Head of caudate nucleus (tissue), 42 donors: ENCODE data around the gene COA8.
"Not testable (repeated sequence)": the region's sequence is repeated elsewhere in the genome, so short reads cannot be mapped to it uniquely, and the experiment has no call there.

Source experiments
- DNase-seq, 42 donors: peaks; one replicate each; pipeline versions ENCODE4 v3.0.0 to v3.0.0-alpha.2; 2020 to 2021; ENCODE audit warnings: mixed read lengths in 7 of 42
- intact Hi-C: fragments of 100-400 bp; cut with DNase I; formaldehyde crosslinking; loops from one replicate; pipeline ENCODE4 v1.15.0; 2022

Gene COA8

GRCh38 chr14:103524002-103524935 is 38.5 kb upstream of the COA8 start:
- DNase-seq: peak in 2 of 42 donors; percentile 9 to 17
- intact Hi-C loops: no loop called here

GRCh38 chr14:103525430-103526246 is 37.1 kb upstream of the COA8 start:
- peak in 1 of 42 donors; percentile 17 for DNase-seq
- intact Hi-C loops: not testable (repeated sequence)

GRCh38 chr14:103526247-103526913 is 36.4 kb upstream of the COA8 start:
- intact Hi-C loops: no loop called here
- DNase-seq: peak in 1 of 42 donors; percentile 17

GRCh38 chr14:103526914-103527248 is 35.9 kb upstream of the COA8 start:
- no peak for DNase-seq
- intact Hi-C loops: no loop called here

- intact Hi-C loops: no loop called here
Measured at GRCh38 chr14:103527408-103528145, 35.2 kb upstream of the COA8 start.

GRCh38 chr14:103528146-103528586 is 34.6 kb upstream of the COA8 start:
- intact Hi-C loops: no loop called here
- peak in 25 of 42 donors; percentile 39 to 81 (median 66) for DNase-seq

More at GRCh38 chr14:103527408-103528145, 35.2 kb upstream of the COA8 start:
- DNase-seq: peak in 2 of 42 donors; percentile 18 to 32

GRCh38 chr14:103528587-103529382 is 34.0 kb upstream of the COA8 start, which contains the start of gene TRMT61A:
Gene TRMT61A, plus strand, starts transcription at chr14:103529196. Its CDS starts 783 bp downstream, at chr14:103529979.
- intact Hi-C loops: no loop called here
- DNase-seq: peak; percentile 77 to 95 (median 87)

- peak in 3 of 42 donors; percentile 6 to 41 (median 28) for DNase-seq
- intact Hi-C loops: no loop called here
Measured at GRCh38 chr14:103529383-103530365, 33.1 kb upstream of the COA8 start.

- intact Hi-C loops: no loop called here
- DNase-seq: no peak
Measured at GRCh38 chr14:103530390-103530789, 32.4 kb upstream of the COA8 start.

- intact Hi-C loops: no loop called here
- no peak for DNase-seq
Measured at GRCh38 chr14:103530831-103531230, 31.9 kb upstream of the COA8 start.

GRCh38 chr14:103531421-103532215 is 31.1 kb upstream of the COA8 start:
- DNase-seq: no peak
- intact Hi-C loops: no loop called here

- DNase-seq: no peak
- intact Hi-C loops: no loop called here
Measured at GRCh38 chr14:103532216-103533136, 30.3 kb upstream of the COA8 start.

GRCh38 chr14:103533137-103533998 is 29.4 kb upstream of the COA8 start:
- intact Hi-C loops: no loop called here
- peak in 2 of 42 donors; percentile 26 to 37 for DNase-seq
